PC-9 (cell line): ENCODE results near the gene HOOK1. TPM values are rescaled to one million over a fixed set of nuclear protein-coding genes. Genes with fewer than 3 reads are reported as not detected.

Source experiments
- BruUV-seq: library from RNA; stranded (reverse); fragments of 400-500 nt; replicated peaks from 2 replicates; lab custom pipeline; 2021; lab: Mats Ljungman, UMichigan
- CTCF ChIA-PET: fragments of 300-600 bp; sonication (Branson Sonifier 250); formaldehyde crosslinking; loops from one replicate; lab custom pipeline; 2022; ENCODE audit warnings: antibody characterized with exemption; lab: Charles Lee
- POLR2A ChIA-PET: fragments of 300-600 bp; sonication (Branson Sonifier 250); formaldehyde crosslinking; loops from one replicate; lab custom pipeline; 2022; ENCODE audit warnings: antibody characterized with exemption; ENCODE audit not compliant: unreplicated experiment; lab: Charles Lee
- DNase-seq, 2 experiments: peaks; one replicate each; pipeline versions ENCODE4 v3.0.0 to v3.0.0-alpha.2; 2015 to 2022; ENCODE audit warnings: mixed read lengths in 1 of 2
- H2AFZ ChIP-seq: fragments of 200-600 bp; sonication (generic); 2 replicates; pipeline ENCODE4 v1.8.1; 2017; ENCODE audit warnings: antibody characterized with exemption
- H3F3A ChIP-seq: fragments of 200-600 bp; sonication (generic); 2 replicates; pipeline ENCODE4 v1.8.1; 2017; ENCODE audit warnings: antibody characterized with exemption, mild to moderate bottlenecking, low read depth; ENCODE audit not compliant: insufficient read depth
- H3K27ac ChIP-seq: fragments of 200-600 bp; sonication (generic); 2 replicates; pipeline ENCODE4 v1.6.1; 2016; ENCODE audit warnings: mixed run types
- H3K27me3 ChIP-seq: fragments of 200-600 bp; sonication (generic); 2 replicates; pipeline ENCODE4 v1.6.1; 2016; ENCODE audit warnings: low read depth, mixed run types; ENCODE audit not compliant: insufficient read depth
- H3K36me3 ChIP-seq: fragments of 200-600 bp; sonication (generic); 2 replicates; pipeline ENCODE4 v1.6.1; 2016; ENCODE audit warnings: low read depth, mixed run types
- H3K4me1 ChIP-seq: fragments of 200-600 bp; sonication (generic); replicated peaks from 2 replicates; pipeline ENCODE4 v1.6.1; 2016; ENCODE audit warnings: mixed run types; ENCODE audit not compliant: insufficient read depth
- H3K4me2 ChIP-seq: fragments of 200-600 bp; sonication (generic); 2 replicates; pipeline ENCODE4 v1.6.1; 2017; ENCODE audit warnings: mixed run types
- H3K4me3 ChIP-seq: fragments of 200-600 bp; sonication (generic); 2 replicates; pipeline ENCODE4 v1.6.1; 2016; ENCODE audit warnings: mixed run types
- H3K79me2 ChIP-seq: fragments of 200-600 bp; sonication (generic); 2 replicates; pipeline ENCODE4 v1.6.1; 2017; ENCODE audit warnings: low read depth, mixed run types
- H3K9me2 ChIP-seq: fragments of 200-600 bp; sonication (generic); 2 replicates; pipeline ENCODE4 v1.8.1; 2017; ENCODE audit warnings: mild to moderate bottlenecking; ENCODE audit not compliant: insufficient read depth
- H3K9me3 ChIP-seq: fragments of 200-600 bp; sonication (generic); 2 replicates; pipeline ENCODE4 v1.8.1; 2016; ENCODE audit warnings: low read depth; ENCODE audit not compliant: insufficient read depth
- H4K20me1 ChIP-seq: fragments of 200-600 bp; sonication (generic); 2 replicates; pipeline ENCODE4 v1.8.1; 2017; ENCODE audit not compliant: insufficient read depth
- EZH2 ChIP-seq: fragments of 200-600 bp; sonication (generic); IDR thresholded peaks from 2 replicates; pipeline ENCODE4 v1.8.0; 2017; ENCODE audit warnings: antibody characterized with exemption, low read depth
- intact Hi-C: fragments of 100-400 bp; cut with micrococcal nuclease; formaldehyde crosslinking; loops from one replicate; pipeline ENCODE4 v1.10.0; 2022; ENCODE audit not compliant: unreplicated experiment
- total RNA-seq: library from RNA; stranded (reverse); gene quantifications from 2 replicates; pipeline ENCODE4 v1.2.3, GENCODE V29; 2021
- TF ChIP-seq, protein P1 (sequence below): fragments of 200-600 bp; sonication (generic); conservative IDR thresholded peaks from 2 replicates; pipeline ENCODE4 v1.6.1; 2017; ENCODE audit warnings: mixed run types, antibody characterized with exemption, mild to moderate bottlenecking, moderate library complexity

The HOOK1 gene
- total RNA-seq, 1 experiment from 2014 or later: 23.7 TPM

DNA sequence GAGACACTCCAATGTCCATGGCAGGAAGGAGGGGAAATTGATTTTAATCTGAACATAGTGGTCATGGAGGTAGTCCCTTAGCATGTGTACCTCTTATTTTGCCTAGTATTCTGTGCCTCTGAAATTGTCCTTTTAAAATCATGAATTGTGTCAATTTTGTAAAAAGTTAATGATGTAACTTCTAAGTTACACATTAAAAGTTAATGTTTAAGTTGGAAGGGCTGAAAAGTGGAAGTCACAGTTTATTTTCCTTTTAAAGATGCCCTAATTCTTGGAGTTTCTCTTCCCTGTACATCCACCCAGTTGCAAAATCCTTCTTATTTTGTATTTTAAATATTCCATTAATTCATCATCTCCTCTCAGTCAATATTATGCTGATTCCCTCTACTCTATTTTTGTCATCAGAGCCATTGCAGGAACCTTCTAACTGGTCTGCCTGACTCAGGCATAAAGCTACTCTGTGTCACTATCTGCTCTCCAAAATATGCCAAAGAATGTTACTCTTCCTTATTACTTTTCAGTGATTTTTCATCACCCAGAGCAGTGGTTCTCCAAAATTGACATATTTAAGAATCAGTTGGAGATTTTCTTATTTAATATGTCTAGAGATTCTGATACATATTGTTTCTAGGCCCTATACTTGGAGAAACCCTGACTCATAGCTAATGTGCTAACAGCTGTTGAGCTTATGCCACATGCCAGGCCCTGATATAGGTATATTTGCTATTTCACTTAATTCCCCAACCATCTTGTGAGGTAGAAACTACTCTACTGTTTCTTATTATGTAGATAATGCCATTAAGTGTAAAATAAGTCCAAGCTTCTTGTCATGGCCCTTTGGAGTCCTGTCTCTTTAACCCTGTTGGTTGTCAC, 5.1 kb downstream of the HOOK1 start:
- H3K36me3 ChIP-seq: no peaks in the 10 kb centered on the region
- CTCF ChIA-PET: no interaction called here
- no peak overlapping the region for H2AFZ ChIP-seq
- H3K9me3 ChIP-seq: no peaks in the 10 kb centered on the region
- no peak for DNase-seq
- H3K4me1 ChIP-seq: peaks cover 13% of the 10 kb centered on the region
- no peaks in the 10 kb centered on the region for H4K20me1 ChIP-seq
- H3F3A ChIP-seq: no peaks in the 10 kb centered on the region
- POLR2A ChIA-PET: no interaction called here
- no peak overlapping the region for H3K4me2 ChIP-seq
- no peak overlapping the region for H3K27ac ChIP-seq
- H3K27me3 ChIP-seq: no peaks in the 10 kb centered on the region
- peaks cover 56% of the 10 kb centered on the region for H3K79me2 ChIP-seq
- TF ChIP-seq EZH2: no peak
- TF ChIP-seq, protein P1, sequence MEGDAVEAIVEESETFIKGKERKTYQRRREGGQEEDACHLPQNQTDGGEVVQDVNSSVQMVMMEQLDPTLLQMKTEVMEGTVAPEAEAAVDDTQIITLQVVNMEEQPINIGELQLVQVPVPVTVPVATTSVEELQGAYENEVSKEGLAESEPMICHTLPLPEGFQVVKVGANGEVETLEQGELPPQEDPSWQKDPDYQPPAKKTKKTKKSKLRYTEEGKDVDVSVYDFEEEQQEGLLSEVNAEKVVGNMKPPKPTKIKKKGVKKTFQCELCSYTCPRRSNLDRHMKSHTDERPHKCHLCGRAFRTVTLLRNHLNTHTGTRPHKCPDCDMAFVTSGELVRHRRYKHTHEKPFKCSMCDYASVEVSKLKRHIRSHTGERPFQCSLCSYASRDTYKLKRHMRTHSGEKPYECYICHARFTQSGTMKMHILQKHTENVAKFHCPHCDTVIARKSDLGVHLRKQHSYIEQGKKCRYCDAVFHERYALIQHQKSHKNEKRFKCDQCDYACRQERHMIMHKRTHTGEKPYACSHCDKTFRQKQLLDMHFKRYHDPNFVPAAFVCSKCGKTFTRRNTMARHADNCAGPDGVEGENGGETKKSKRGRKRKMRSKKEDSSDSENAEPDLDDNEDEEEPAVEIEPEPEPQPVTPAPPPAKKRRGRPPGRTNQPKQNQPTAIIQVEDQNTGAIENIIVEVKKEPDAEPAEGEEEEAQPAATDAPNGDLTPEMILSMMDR: no peak
- no TSS peak for BruUV-seq
- intact Hi-C loops: no loop called here
- no peaks in the 10 kb centered on the region for H3K9me2 ChIP-seq
- no peak overlapping the region for H3K4me3 ChIP-seq

DNA sequence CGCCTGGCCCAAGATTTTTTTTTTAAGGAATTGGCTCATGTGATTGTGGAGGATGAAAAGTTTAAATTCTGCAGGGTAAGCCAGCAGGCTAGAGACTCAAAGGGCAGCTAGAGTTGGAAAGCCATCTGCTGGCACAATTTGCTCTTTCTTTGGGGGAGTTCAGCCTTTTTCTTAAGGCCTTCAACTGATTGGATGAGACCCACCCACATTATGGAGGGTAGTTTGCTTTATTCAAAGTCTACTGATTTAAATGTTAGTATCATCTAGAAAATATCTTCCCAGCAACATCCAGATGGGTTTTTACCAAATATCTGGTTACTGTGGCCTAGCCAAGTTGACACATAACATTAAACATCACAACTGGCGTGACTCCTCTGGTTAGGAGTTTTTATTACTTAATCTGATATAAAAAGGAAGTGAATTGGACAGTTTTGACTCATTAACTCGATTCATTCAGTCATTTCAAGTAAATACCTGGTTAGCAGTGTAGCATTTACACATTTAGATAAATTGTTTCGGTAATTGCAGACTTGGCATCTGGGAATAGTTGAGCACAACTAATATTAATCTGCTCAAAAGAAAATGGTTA, 12.4 kb downstream of the HOOK1 start:
- Histone ChIP-seq H2AFZ (no peak overlapping the region), H3K4me1 (no peaks in the 10 kb centered on the region), H3K79me2 (no peaks in the 10 kb centered on the region), H3K9me2 (no peaks in the 10 kb centered on the region), H4K20me1 (no peaks in the 10 kb centered on the region), H3F3A (no peaks in the 10 kb centered on the region), H3K36me3 (no peaks in the 10 kb centered on the region), H3K4me2 (no peak overlapping the region), H3K27ac (no peak overlapping the region), H3K27me3 (no peaks in the 10 kb centered on the region), H3K4me3 (no peak overlapping the region), H3K9me3 (no peaks in the 10 kb centered on the region)
- TF ChIP-seq, protein P1: no peak
- TF ChIP-seq EZH2: no peak
- ChIA-PET CTCF (no interaction called here), POLR2A (no interaction called here)
- intact Hi-C loops: no loop called here
- no peak for DNase-seq
- BruUV-seq: no TSS peak

- ChIA-PET POLR2A (no interaction called here), CTCF (no interaction called here)
- Histone ChIP-seq H2AFZ (no peak overlapping the region), H3K9me3 (no peaks in the 10 kb centered on the region), H3K27ac (no peak overlapping the region), H3K4me2 (no peak overlapping the region), H3F3A (no peaks in the 10 kb centered on the region), H3K4me1 (no peaks in the 10 kb centered on the region), H3K27me3 (no peaks in the 10 kb centered on the region), H4K20me1 (no peaks in the 10 kb centered on the region), H3K4me3 (no peak overlapping the region), H3K9me2 (no peaks in the 10 kb centered on the region), H3K79me2 (no peaks in the 10 kb centered on the region), H3K36me3 (peaks cover 3% of the 10 kb centered on the region; the same call in 1 of the 2 replicates)
- no peak for DNase-seq
- TF ChIP-seq, protein P1: no peak
- TF ChIP-seq EZH2: no peak
- intact Hi-C loops: no loop called here
- BruUV-seq: no TSS peak
These were observed 13.4 kb downstream of the HOOK1 start for GRCh38 chr1:59828160-59828559.
